Measurements from ENCODE around the gene TUBA4B.

- TF ChIP-seq, protein P1, sequence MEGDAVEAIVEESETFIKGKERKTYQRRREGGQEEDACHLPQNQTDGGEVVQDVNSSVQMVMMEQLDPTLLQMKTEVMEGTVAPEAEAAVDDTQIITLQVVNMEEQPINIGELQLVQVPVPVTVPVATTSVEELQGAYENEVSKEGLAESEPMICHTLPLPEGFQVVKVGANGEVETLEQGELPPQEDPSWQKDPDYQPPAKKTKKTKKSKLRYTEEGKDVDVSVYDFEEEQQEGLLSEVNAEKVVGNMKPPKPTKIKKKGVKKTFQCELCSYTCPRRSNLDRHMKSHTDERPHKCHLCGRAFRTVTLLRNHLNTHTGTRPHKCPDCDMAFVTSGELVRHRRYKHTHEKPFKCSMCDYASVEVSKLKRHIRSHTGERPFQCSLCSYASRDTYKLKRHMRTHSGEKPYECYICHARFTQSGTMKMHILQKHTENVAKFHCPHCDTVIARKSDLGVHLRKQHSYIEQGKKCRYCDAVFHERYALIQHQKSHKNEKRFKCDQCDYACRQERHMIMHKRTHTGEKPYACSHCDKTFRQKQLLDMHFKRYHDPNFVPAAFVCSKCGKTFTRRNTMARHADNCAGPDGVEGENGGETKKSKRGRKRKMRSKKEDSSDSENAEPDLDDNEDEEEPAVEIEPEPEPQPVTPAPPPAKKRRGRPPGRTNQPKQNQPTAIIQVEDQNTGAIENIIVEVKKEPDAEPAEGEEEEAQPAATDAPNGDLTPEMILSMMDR (IDR thresholded peaks at IDR 0.05), result no peak
- TF ChIP-seq POLR2A (IDR thresholded peaks at IDR 0.05) (no peak), POLR2AphosphoS5 (IDR thresholded peaks at IDR 0.05) (no peak)
These were observed 27.7 kb upstream of the TUBA4B start for GRCh38 chr2:219225350-219225749.
